OCI-LY7 (cell line): Measurements from ENCODE around the gene ABHD11. TPM values are rescaled to one million over a fixed set of nuclear protein-coding genes. Genes with fewer than 3 reads are reported as not detected.
A peak's percentile ranks its signal among the peaks of the same experiment; 100 is the strongest.

Experiments used
- BruUV-seq: library from RNA; stranded (reverse); fragments of 400-500 nt; replicated peaks from 2 replicates; lab custom pipeline; 2021; lab: Mats Ljungman, UMichigan
- CTCF ChIA-PET: fragments of 300-600 bp; sonication (Branson Sonifier 250); formaldehyde crosslinking; loops from one replicate; lab custom pipeline; 2022; ENCODE audit warnings: antibody characterized with exemption; ENCODE audit not compliant: unreplicated experiment; lab: Charles Lee
- POLR2A ChIA-PET: fragments of 300-600 bp; sonication (Branson Sonifier 250); formaldehyde crosslinking; loops from one replicate; lab custom pipeline; 2022; ENCODE audit warnings: antibody characterized with exemption; lab: Charles Lee
- DNase-seq: peaks from one replicate; pipeline ENCODE4 v3.0.0-alpha.2; 2015; ENCODE audit warnings: low spot score
- H2AFZ ChIP-seq: fragments of 200-600 bp; sonication (generic), shearing (Covaris generic); 2 replicates; pipeline ENCODE4 v1.6.1; 2014; ENCODE audit warnings: mild to moderate bottlenecking, antibody characterized with exemption, low read length, moderate library complexity
- H3K27ac ChIP-seq: fragments of 200-600 bp; sonication (generic); 2 replicates; pipeline ENCODE4 v1.5.1; 2014; ENCODE audit warnings: mixed run types, low read depth, mild to moderate bottlenecking, moderate library complexity, low read length, inconsistent platforms; ENCODE audit not compliant: poor library complexity, severe bottlenecking
- H3K36me3 ChIP-seq: fragments of 200-600 bp; sonication (generic); 2 replicates; pipeline ENCODE4 v1.6.1; 2014; ENCODE audit warnings: mild to moderate bottlenecking, antibody characterized with exemption, low read length, moderate library complexity, mixed read lengths; ENCODE audit not compliant: insufficient read depth
- H3K4me1 ChIP-seq: fragments of 200-600 bp; sonication (generic); 2 replicates; pipeline ENCODE4 v1.5.1; 2014; ENCODE audit warnings: mild to moderate bottlenecking, low read length; ENCODE audit not compliant: insufficient read depth, poor library complexity, severe bottlenecking
- H3K4me2 ChIP-seq: fragments of 200-600 bp; sonication (generic); 2 replicates; pipeline ENCODE4 v1.6.1; 2014; ENCODE audit warnings: mild to moderate bottlenecking, low read length
- H3K4me3 ChIP-seq: fragments of 200-600 bp; sonication (generic); 2 replicates; pipeline ENCODE4 v1.5.1; 2014; ENCODE audit warnings: mild to moderate bottlenecking, low read depth, low read length; ENCODE audit not compliant: poor library complexity, severe bottlenecking
- H3K79me2 ChIP-seq: fragments of 200-600 bp; sonication (generic); 2 replicates; pipeline ENCODE4 v1.6.1; 2016; ENCODE audit warnings: low read depth, mild to moderate bottlenecking, low read length, moderate library complexity, mixed read lengths; ENCODE audit not compliant: insufficient read depth
- H3K9me2 ChIP-seq: fragments of 200-600 bp; sonication (generic); 2 replicates; pipeline ENCODE4 v1.6.1; 2016; ENCODE audit warnings: mild to moderate bottlenecking, low read length, mixed read lengths; ENCODE audit not compliant: insufficient read depth
- H3K9me3 ChIP-seq: fragments of 200-600 bp; sonication (generic); 2 replicates; pipeline ENCODE4 v1.6.1; 2014; ENCODE audit warnings: mild to moderate bottlenecking, mixed run types, low read length, mixed read lengths
- H4K20me1 ChIP-seq: fragments of 200-600 bp; sonication (generic); 2 replicates; pipeline ENCODE4 v1.6.1; 2014; ENCODE audit warnings: mild to moderate bottlenecking, antibody characterized with exemption, low read length, moderate library complexity, mixed read lengths; ENCODE audit not compliant: insufficient read depth
- CTCF ChIP-seq: fragments of 200-600 bp; sonication (generic); conservative IDR thresholded peaks from 2 replicates; pipeline ENCODE4 v1.5.1; 2014; ENCODE audit warnings: mild to moderate bottlenecking, antibody characterized with exemption, low read length, moderate library complexity, mixed read lengths
- EZH2phosphoT487 ChIP-seq: fragments of 200-600 bp; sonication (generic); IDR thresholded peaks from 2 replicates; pipeline ENCODE4 v1.6.1; 2018; ENCODE audit warnings: low read depth, borderline replicate concordance, mild to moderate bottlenecking, mixed run types, antibody characterized with exemption, low read length, moderate library complexity, mixed read lengths
- intact Hi-C: fragments of 100-400 bp; cut with micrococcal nuclease; formaldehyde crosslinking; loops from one replicate; pipeline ENCODE4 v1.10.0; 2022; ENCODE audit not compliant: unreplicated experiment
- total RNA-seq, 2 experiments: library from RNA; depleted of rRNA in 1 of 2; stranded (reverse); fragments of >200 nt in 1 of 2; shearing (Covaris generic) in 1 of 2; gene quantifications; 2 replicates each; pipeline ENCODE4 v1.2.3, GENCODE V29; 2014 to 2022

ABHD11 gene
- total RNA-seq, 2 experiments from 2014 or later, result 27.4 to 27.5 TPM

- no TSS peak for BruUV-seq
- H3K9me2 ChIP-seq, result no peaks in the 10 kb centered on the region
- H2AFZ ChIP-seq, result no peak overlapping the region
- peak; percentile 71 for TF ChIP-seq CTCF
- no peak for TF ChIP-seq EZH2phosphoT487
- H4K20me1 ChIP-seq, result no peaks in the 10 kb centered on the region
- H3K36me3 ChIP-seq, result peaks cover 34% of the 10 kb centered on the region
- H3K4me2 ChIP-seq, result no peak overlapping the region
- POLR2A ChIA-PET, result interaction anchor here (0.5 to 1.0 kb wide), 3 partner anchors 10 to 281 kb away, joined by 3 to 4 read pairs (median 3); no protein-coding TSS in a partner anchor
- intact Hi-C loops, result no loop called here
- H3K4me1 ChIP-seq, result no peaks in the 10 kb centered on the region
- CTCF ChIA-PET, result interaction anchor here (1.5 kb wide), 1 partner anchor 13 kb away, joined by 4 read pairs; no protein-coding TSS in a partner anchor
- no peak overlapping the region for H3K27ac ChIP-seq
- H3K9me3 ChIP-seq, result no peaks in the 10 kb centered on the region
- no peaks in the 10 kb centered on the region for H3K79me2 ChIP-seq
- peak; percentile 35 for DNase-seq
- no peak overlapping the region for H3K4me3 ChIP-seq
Measured at GRCh38 chr7:73701357-73701995, 37.1 kb downstream of the ABHD11 start.

GRCh38 chr7:73700581-73701134 lies 37.9 kb downstream of the ABHD11 start:
- Histone ChIP-seq H3K27ac (no peak overlapping the region), H2AFZ (no peak overlapping the region), H3K9me3 (no peaks in the 10 kb centered on the region), H3K4me2 (no peak overlapping the region), H3K4me3 (no peak overlapping the region), H3K36me3 (peaks cover 42% of the 10 kb centered on the region), H3K9me2 (no peaks in the 10 kb centered on the region), H4K20me1 (no peaks in the 10 kb centered on the region), H3K79me2 (no peaks in the 10 kb centered on the region), H3K4me1 (no peaks in the 10 kb centered on the region)
- ChIA-PET POLR2A (interaction anchor here (0.5 to 1.0 kb wide), 3 partner anchors 9 to 502 kb away, joined by 3 to 4 read pairs (median 3); no protein-coding TSS in a partner anchor), CTCF (interaction anchor here (0.6 kb wide), 1 partner anchor 682 kb away, joined by 3 read pairs; no protein-coding TSS in a partner anchor)
- DNase-seq, result no peak
- no peak for TF ChIP-seq CTCF
- TF ChIP-seq EZH2phosphoT487, result no peak
- intact Hi-C loops, result no loop called here
- no TSS peak for BruUV-seq

- TF ChIP-seq EZH2phosphoT487 (no peak), CTCF (no peak)
- intact Hi-C loops, result no loop called here
- H3K27ac ChIP-seq, result no peak overlapping the region
- no peaks in the 10 kb centered on the region for H3K79me2 ChIP-seq
- H3K9me2 ChIP-seq, result no peaks in the 10 kb centered on the region
- peaks cover 46% of the 10 kb centered on the region for H3K36me3 ChIP-seq
- H2AFZ ChIP-seq, result no peak overlapping the region
- no peaks in the 10 kb centered on the region for H4K20me1 ChIP-seq
- DNase-seq, result no peak
- BruUV-seq, result no TSS peak
- H3K9me3 ChIP-seq, result no peaks in the 10 kb centered on the region
- H3K4me2 ChIP-seq, result no peak overlapping the region
- H3K4me1 ChIP-seq, result no peaks in the 10 kb centered on the region
- H3K4me3 ChIP-seq, result no peak overlapping the region
- ChIA-PET CTCF (no interaction called here), POLR2A (no interaction called here)
Measured at GRCh38 chr7:73700069-73700423, 38.6 kb downstream of the ABHD11 start.
